ENCODE measurements around the gene PCDHGA2.
A peak's percentile ranks its signal among the peaks of the same experiment; 100 is the strongest.
"Not testable (repeated sequence)": the region's sequence is repeated elsewhere in the genome, so short reads cannot be mapped to it uniquely, and the experiment has no call there.

The PCDHGA2 gene

GRCh38 chr5:141338538-141339306, at the start of gene PCDHGA2:
TSS of gene PCDHGA2 (plus strand) at chr5:141338760.
- no peak for DNase-seq

- DNase-seq: no peak
Observed at GRCh38 chr5:141298376-141298775, 40.2 kb upstream of the PCDHGA2 start.

- DNase-seq: no peak
Observed at GRCh38 chr5:141303756-141304155, 34.8 kb upstream of the PCDHGA2 start, which contains the start of gene SLC25A2. TSS of gene SLC25A2 (minus strand) at chr5:141304049. CDS start at chr5:141303865, 184 bp downstream.

- no peak for DNase-seq
Observed at GRCh38 chr5:141306630-141307029, 31.9 kb upstream of the PCDHGA2 start.

GRCh38 chr5:141313711-141314110, 24.8 kb upstream of the PCDHGA2 start:
- no peak for DNase-seq

- not testable (repeated sequence) for DNase-seq
Observed at GRCh38 chr5:141316963-141317362, 21.6 kb upstream of the PCDHGA2 start.

GRCh38 chr5:141319202-141319601, 19.4 kb upstream of the PCDHGA2 start:
- no peak for DNase-seq

GRCh38 chr5:141319699-141320098, 18.9 kb upstream of the PCDHGA2 start:
- DNase-seq: no peak

GRCh38 chr5:141320225-141321169, 18.1 kb upstream of the PCDHGA2 start, which contains the start of gene TAF7:
TSS of gene TAF7 (minus strand) at chr5:141320784. CDS start at chr5:141320044, 740 bp downstream.
- DNase-seq: peak; percentile 91

- DNase-seq: no peak
Observed at GRCh38 chr5:141322261-141322660, 16.3 kb upstream of the PCDHGA2 start.

GRCh38 chr5:141326088-141326854, 12.3 kb upstream of the PCDHGA2 start:
- peak; percentile 66 for DNase-seq

GRCh38 chr5:141328231-141328630, 10.3 kb upstream of the PCDHGA2 start:
- no peak for DNase-seq

- no peak for DNase-seq
Observed at GRCh38 chr5:141330299-141331080, 8.1 kb upstream of the PCDHGA2 start, which contains the start of gene PCDHGA1. TSS of gene PCDHGA1 (plus strand) at chr5:141330514.

- DNase-seq: not testable (repeated sequence)
Observed at GRCh38 chr5:141332571-141332970, 6.0 kb upstream of the PCDHGA2 start.

GRCh38 chr5:141340781-141341354, 2.3 kb downstream of the PCDHGA2 start:
- DNase-seq: not testable (repeated sequence)

- no peak for DNase-seq
Observed at GRCh38 chr5:141342773-141343172, 4.2 kb downstream of the PCDHGA2 start.

- no peak for DNase-seq
Observed at GRCh38 chr5:141343242-141343952, 4.8 kb downstream of the PCDHGA2 start, which contains the start of gene PCDHGA3. TSS of gene PCDHGA3 (plus strand) at chr5:141343829. CDS start at chr5:141344034, 205 bp downstream.

GRCh38 chr5:141343953-141344463, 5.4 kb downstream of the PCDHGA2 start:
- no peak for DNase-seq

GRCh38 chr5:141345327-141345726, 6.8 kb downstream of the PCDHGA2 start:
- DNase-seq: no peak

GRCh38 chr5:141346017-141346416, 7.5 kb downstream of the PCDHGA2 start:
- DNase-seq: not testable (repeated sequence)

Measured in activated CD8-positive, alpha-beta memory T cell treated with anti-CD3 and anti-CD28 coated beads, Interleukin-2, amount 50 U/mL, for 4 hours (primary cell).